AG20443 (cell line): ENCODE results near the gene ZFAND3.
"Not testable (repeated sequence)": the region's sequence is repeated elsewhere in the genome, so short reads cannot be mapped to it uniquely, and the experiment has no call there.

Experiments
- DNase-seq: peaks from one replicate; pipeline ENCODE4 v3.0.0; 2012; ENCODE audit warnings: low spot score, mixed read lengths

The ZFAND3 gene

GRCh38 chr6:38049861-38050397 is 230.4 kb downstream of the ZFAND3 start:
- not testable (repeated sequence) for DNase-seq

- no peak for DNase-seq
Measured at GRCh38 chr6:38051819-38052434, 232.4 kb downstream of the ZFAND3 start.

- DNase-seq = no peak
Measured at GRCh38 chr6:38054527-38055202, 235.1 kb downstream of the ZFAND3 start.

GRCh38 chr6:38055203-38055589 is 235.7 kb downstream of the ZFAND3 start:
- DNase-seq = no peak

- no peak for DNase-seq
Measured at GRCh38 chr6:38056361-38056760, 236.8 kb downstream of the ZFAND3 start.

GRCh38 chr6:38057994-38058393 is 238.5 kb downstream of the ZFAND3 start:
- peak; percentile 42 for DNase-seq

GRCh38 chr6:38062066-38062465 is 242.5 kb downstream of the ZFAND3 start:
- DNase-seq = no peak

- no peak for DNase-seq
Measured at GRCh38 chr6:38063973-38064372, 244.4 kb downstream of the ZFAND3 start.

- DNase-seq = peak; percentile 24
Measured at GRCh38 chr6:38064431-38064830, 244.9 kb downstream of the ZFAND3 start.

GRCh38 chr6:38065734-38066305 is 246.3 kb downstream of the ZFAND3 start:
- DNase-seq = no peak

- no peak for DNase-seq
Measured at GRCh38 chr6:38067263-38067980, 247.9 kb downstream of the ZFAND3 start.

- peak; percentile 40 for DNase-seq
Measured at GRCh38 chr6:38068854-38069590, 249.5 kb downstream of the ZFAND3 start.

- DNase-seq = no peak
Measured at GRCh38 chr6:38077488-38078030, 258.0 kb downstream of the ZFAND3 start.

GRCh38 chr6:38078671-38079070 is 259.1 kb downstream of the ZFAND3 start:
- DNase-seq = no peak

- DNase-seq = no peak
Measured at GRCh38 chr6:38079107-38079506, 259.6 kb downstream of the ZFAND3 start.

GRCh38 chr6:38079537-38079936 is 260.0 kb downstream of the ZFAND3 start:
- no peak for DNase-seq

- no peak for DNase-seq
Measured at GRCh38 chr6:38080360-38080759, 260.8 kb downstream of the ZFAND3 start.

- no peak for DNase-seq
Measured at GRCh38 chr6:38080889-38081288, 261.4 kb downstream of the ZFAND3 start.

- DNase-seq = no peak
Measured at GRCh38 chr6:38085031-38085430, 265.5 kb downstream of the ZFAND3 start.

GRCh38 chr6:38086346-38086745 is 266.8 kb downstream of the ZFAND3 start:
- no peak for DNase-seq

GRCh38 chr6:38088010-38088409 is 268.5 kb downstream of the ZFAND3 start:
- DNase-seq = no peak

- no peak for DNase-seq
Measured at GRCh38 chr6:38088829-38089228, 269.3 kb downstream of the ZFAND3 start.
